GM12878 (cell line): ENCODE results near the gene DYNLL1. TPM values are rescaled to one million over a fixed set of nuclear protein-coding genes. Genes with fewer than 3 reads are reported as not detected.

Source experiments
- ATAC-seq: fragments of 200-7000 bp; cut with Tn5 transposase; 3 replicates; pipeline ENCODE4 v1.9.1; 2020; ENCODE audit warnings: mild to moderate bottlenecking, moderate library complexity
- BruUV-seq: library from RNA; stranded (reverse); fragments of 400-500 nt; replicated peaks from 2 replicates; lab custom pipeline; 2021; lab: Mats Ljungman, UMichigan
- CTCF ChIA-PET: fragments of 300-600 bp; sonication (Branson Sonifier 250); formaldehyde crosslinking; extraction: SDS; loops from one replicate; lab custom pipeline; 2021; ENCODE audit warnings: inconsistent platforms; lab: Yijun Ruan, JAX
- POLR2A ChIA-PET: fragments of 350-600 bp; formaldehyde crosslinking; extraction: SDS; loops from one replicate; lab custom pipeline; 2021; ENCODE audit warnings: inconsistent platforms; lab: Charles Lee
- RAD21 ChIA-PET: fragments of 300-600 bp; sonication (Branson Sonifier 250); formaldehyde crosslinking; loops from one replicate; lab custom pipeline; 2023; ENCODE audit warnings: antibody characterized with exemption; ENCODE audit not compliant: unreplicated experiment; lab: Charles Lee
- SMC1A ChIA-PET: fragments of 300-600 bp; sonication (Branson Sonifier 250); formaldehyde crosslinking; loops from one replicate; lab custom pipeline; 2023; ENCODE audit not compliant: unreplicated experiment, uncharacterized antibody; lab: Charles Lee
- DNase-seq: peaks from one replicate; pipeline ENCODE4 v3.0.0-alpha.2; 2011; ENCODE audit warnings: low read depth, low spot score
- FAIRE-seq: peaks from 3 replicates; lab custom pipeline; 2011; peaks lifted over from hg19 to GRCh38; lab: Jason Lieb, UNC
- H2AFZ ChIP-seq: 2 replicates; pipeline ENCODE4 v1.6.0; 2011; ENCODE audit warnings: low read depth, low read length, control low read depth; ENCODE audit not compliant: control insufficient read depth
- H3K27ac ChIP-seq: 2 replicates; pipeline ENCODE4 v1.5.1; 2011; ENCODE audit warnings: control low read depth; ENCODE audit not compliant: control insufficient read depth, insufficient read depth
- H3K27me3 ChIP-seq, 2 experiments: replicated peaks in 1 of 2; 2 replicates each; pipeline versions ENCODE4 v1.6.0 to v1.6.1; 2011; ENCODE audit warnings: low read length in 1 of 2; ENCODE audit not compliant: control insufficient read depth in 2 of 2, insufficient read depth in 2 of 2
- H3K36me3 ChIP-seq, 2 experiments: 2 replicates each; pipeline ENCODE4 v1.5.1; 2011; ENCODE audit warnings: low read length in 1 of 2; ENCODE audit not compliant: control insufficient read depth in 2 of 2, insufficient read depth in 2 of 2
- H3K4me1 ChIP-seq: 2 replicates; pipeline ENCODE4 v1.6.1; 2011; ENCODE audit warnings: mild to moderate bottlenecking, low read length, moderate library complexity, mixed read lengths; ENCODE audit not compliant: control insufficient read depth, insufficient read depth
- H3K4me2 ChIP-seq: 2 replicates; pipeline ENCODE4 v1.6.0; 2011; ENCODE audit warnings: control low read depth; ENCODE audit not compliant: control insufficient read depth, insufficient read depth
- H3K4me3 ChIP-seq: fragments of 200-600 bp; sonication (generic); 2 replicates; pipeline ENCODE4 v1.5.1; 2016
- H3K79me2 ChIP-seq: 2 replicates; pipeline ENCODE4 v1.6.0; 2011; ENCODE audit warnings: low read length; ENCODE audit not compliant: control insufficient read depth, insufficient read depth
- H3K9ac ChIP-seq: 2 replicates; pipeline ENCODE4 v1.8.0; 2011; ENCODE audit warnings: low read length, control low read depth, mixed read lengths; ENCODE audit not compliant: control insufficient read depth, insufficient read depth
- H3K9me3 ChIP-seq: replicated peaks from 3 replicates; pipeline ENCODE4 v1.5.1; 2011; ENCODE audit warnings: mild to moderate bottlenecking, low read length; ENCODE audit not compliant: control insufficient read depth, insufficient read depth
- H4K20me1 ChIP-seq: 2 replicates; pipeline ENCODE4 v1.6.0; 2011; ENCODE audit not compliant: control insufficient read depth, insufficient read depth
- IKZF2 ChIP-seq, 2 experiments: fragments of 450-650 bp; IDR thresholded peaks; 2 replicates each; pipeline ENCODE4 v1.6.1; 2017; ENCODE audit warnings: mild to moderate bottlenecking in 2 of 2, moderate library complexity in 2 of 2
- KDM1A ChIP-seq: fragments of 200-600 bp; sonication (generic); IDR thresholded peaks from 2 replicates; pipeline ENCODE4 v1.6.1; 2016; ENCODE audit warnings: borderline replicate concordance
- LARP7 ChIP-seq: fragments of 450-650 bp; IDR thresholded peaks from 2 replicates; pipeline ENCODE4 v1.6.1; 2017; ENCODE audit warnings: mild to moderate bottlenecking
- NR2C2 ChIP-seq: IDR thresholded peaks from 2 replicates; pipeline ENCODE4 v1.6.1; 2011; ENCODE audit warnings: borderline replicate concordance, low read depth; ENCODE audit not compliant: control insufficient read depth, insufficient read length
- PAX5 ChIP-seq: IDR thresholded peaks from 2 replicates; pipeline ENCODE4 v1.6.1; 2011; ENCODE audit warnings: low read depth, low read length, borderline replicate concordance
- POLR2A ChIP-seq: IDR thresholded peaks from 2 replicates; pipeline ENCODE4 v1.6.1; 2011; ENCODE audit warnings: low read depth, mild to moderate bottlenecking, low read length
- SP1 ChIP-seq: IDR thresholded peaks from one replicate; pipeline ENCODE4 v1.6.1; 2011; ENCODE audit warnings: low read depth, low read length
- WGBS: methylation state at CpG from one replicate; pipeline ENCODE4 v1.1.6; 2016; ENCODE audit warnings: low lambda C conversion rate; ENCODE audit not compliant: insufficient replicate concordance, insufficient coverage; ENCODE audit errors: missing lambda C conversion rate; 5-methylcytosine and 5-hydroxymethylcytosine counted together
- in situ Hi-C: fragments of 300-500 bp; cut with MboI; formaldehyde crosslinking; loops from 9 replicates; pipeline ENCODE4 v1.14.3; 2018; ENCODE audit warnings: mixed read lengths
- intact Hi-C: fragments of 100-400 bp; cut with micrococcal nuclease; formaldehyde crosslinking; loops from one replicate; pipeline ENCODE4 v1.14.2; 2022; ENCODE audit not compliant: unreplicated experiment
- polyA plus RNA-seq, 11 experiments: library from polyadenylated mRNA; depleted of rRNA in 4 of 11; unstranded in 6 of 11; stranded (reverse) in 5 of 11; fragments of >200 nt; fragmentation: Nextera tagmentation in 4 of 11; fragmentation: Illumina TruSeq in 1 of 11; extraction: Ambion mirVana in 4 of 11; extraction: Trizol in 1 of 11; gene quantifications; 1 replicate in 1 of 11; 2 replicates in 10 of 11; pipeline versions ENCODE4 v1.2.1 to v1.2.3, GENCODE V29; 2011 to 2016; ENCODE audit warnings: inconsistent platforms in 2 of 11, missing spikeins in 2 of 11, low read depth in 1 of 11
- total RNA-seq, 4 experiments: library from RNA; depleted of rRNA in 3 of 4; stranded (reverse); fragments of >200 nt in 3 of 4; fragmentation: Illumina TruSeq in 1 of 4; extraction: Trizol in 1 of 4; gene quantifications; 2 replicates each; pipeline versions ENCODE4 v1.2.1 to v1.2.3, GENCODE V29; 2013 to 2021

DYNLL1 gene
- total and polyA plus RNA-seq, 10 of the 15 experiments (the other 5 are each of a cell fraction or from before 2014, with no cell fraction given) = 239 to 796 (median 379) TPM

DNA sequence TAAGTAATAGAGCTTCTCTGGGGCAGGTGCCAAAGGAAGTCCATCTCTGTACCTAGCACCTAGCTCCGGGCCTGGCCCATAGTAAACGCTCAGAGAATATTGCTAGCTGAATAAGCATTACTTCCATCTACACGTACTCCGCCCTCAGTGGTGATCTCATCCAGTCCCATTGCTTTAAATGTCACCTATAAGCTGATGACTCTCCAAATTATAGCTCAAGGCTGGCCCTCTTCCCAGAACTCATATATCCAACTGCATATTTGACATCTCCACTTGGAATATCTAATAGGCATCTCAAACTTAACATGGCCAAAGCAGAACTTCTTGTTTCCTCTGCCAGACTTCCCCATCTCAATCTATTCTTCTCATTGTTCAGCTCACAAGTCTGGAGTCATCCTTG lies 6.9 kb upstream of the DYNLL1 start:
- 100% methylated on average over 4 of the region's 4 CpGs for WGBS
- ChIA-PET CTCF (no interaction called here), RAD21 (no interaction called here), SMC1A (no interaction called here), POLR2A (interaction anchor here (0.6 to 1.3 kb wide), 2 partner anchors 9 to 1865 kb away, joined by 3 read pairs; no protein-coding TSS in a partner anchor)
- no peaks in the 10 kb centered on the region for H3K79me2 ChIP-seq
- intact Hi-C loops = no loop called here
- H3K4me1 ChIP-seq = no peaks in the 10 kb centered on the region; the same call in 1 of the 2 replicates
- in situ Hi-C loops = no loop called here
- BruUV-seq = no TSS peak
- H3K36me3 ChIP-seq = no peaks in the 10 kb centered on the region; a peak in 1 of 4 replicates
- no peak for ATAC-seq
- H3K27me3 ChIP-seq = no peaks in the 10 kb centered on the region
- H2AFZ ChIP-seq = no peak overlapping the region
- no peak for TF ChIP-seq IKZF2 (IDR thresholded peaks at IDR 0.05)
- no peak for TF ChIP-seq PAX5
- no peak for TF ChIP-seq LARP7
- no peak for TF ChIP-seq KDM1A
- H3K9ac ChIP-seq = no peak overlapping the region
- FAIRE-seq = no peak
- no peak for DNase-seq
- no peak overlapping the region for H3K4me2 ChIP-seq
- no peak overlapping the region for H3K27ac ChIP-seq
- H4K20me1 ChIP-seq = no peaks in the 10 kb centered on the region
- H3K9me3 ChIP-seq = no peaks in the 10 kb centered on the region
- no peak overlapping the region for H3K4me3 ChIP-seq

GRCh38 chr12:120490325-120490724 lies 5.6 kb upstream of the DYNLL1 start:
- Histone ChIP-seq H3K4me2 (no peak overlapping the region), H3K36me3 (no peaks in the 10 kb centered on the region; a peak in 1 of 4 replicates), H3K9ac (no peak overlapping the region), H3K4me1 (peaks cover 4% of the 10 kb centered on the region), H3K4me3 (no peak overlapping the region), H3K9me3 (no peaks in the 10 kb centered on the region), H4K20me1 (no peaks in the 10 kb centered on the region), H3K27ac (no peak overlapping the region), H2AFZ (no peak overlapping the region), H3K79me2 (peaks cover 6% of the 10 kb centered on the region), H3K27me3 (no peaks in the 10 kb centered on the region)
- FAIRE-seq (no peak), ATAC-seq (no peak), DNase-seq (no peak)
- ChIA-PET POLR2A (interaction anchor here (0.5 to 1.2 kb wide), 2 partner anchors 11 to 12 kb away, joined by 3 to 5 read pairs; no protein-coding TSS in a partner anchor), SMC1A (no interaction called here), RAD21 (no interaction called here), CTCF (interaction anchor here (1.6 kb wide), 1 partner anchor 20 kb away, joined by 4 read pairs; the partner anchor contains the start of gene SRSF9)
- intact Hi-C loops = no loop called here
- TF ChIP-seq POLR2A (no peak), NR2C2 (no peak), SP1 (no peak)
- 97% methylated on average over 5 of the region's 5 CpGs for WGBS
- in situ Hi-C loops = no loop called here
- no TSS peak for BruUV-seq
